Left ventricle myocardium inferior (tissue), 1 donor: ENCODE results near the gene ABHD11. TPM values are rescaled to one million over a fixed set of nuclear protein-coding genes. Genes with fewer than 3 reads are reported as not detected.

Experiments used
- DNase-seq: peaks from one replicate; pipeline ENCODE4 v3.0.0-alpha.2; 2020
- H3K27ac ChIP-seq: fragments of 200-600 bp; replicated peaks from 2 replicates; pipeline ENCODE4 v1.8.0; 2021
- H3K27me3 ChIP-seq: fragments of 200-600 bp; 2 replicates; pipeline ENCODE4 v1.8.0; 2021; ENCODE audit warnings: low read depth
- H3K36me3 ChIP-seq: fragments of 200-600 bp; 2 replicates; pipeline ENCODE4 v1.8.0; 2021
- H3K4me1 ChIP-seq: fragments of 200-600 bp; 2 replicates; pipeline ENCODE4 v1.8.0; 2021
- H3K4me3 ChIP-seq: fragments of 200-600 bp; 2 replicates; pipeline ENCODE4 v1.8.0; 2021; ENCODE audit warnings: mild to moderate bottlenecking, moderate library complexity
- H3K9me3 ChIP-seq: fragments of 200-600 bp; replicated peaks from 2 replicates; pipeline ENCODE4 v1.8.0; 2021
- CTCF ChIP-seq: fragments of 200-600 bp; IDR thresholded peaks from 2 replicates; pipeline ENCODE4 v1.8.0; 2021; ENCODE audit warnings: antibody characterized with exemption, mild to moderate bottlenecking, borderline replicate concordance
- intact Hi-C: fragments of 100-400 bp; cut with micrococcal nuclease; formaldehyde crosslinking; loops from one replicate; pipeline ENCODE4 v1.11.0; 2022
- total RNA-seq: library from RNA; stranded (reverse); fragmentation: NEBNext Ultra II Directional; extraction: Animal tissue kit (Norgen Biotek cat#: 25700); gene quantifications from one replicate; pipeline ENCODE4 v1.2.1, GENCODE V29; 2021
- donor health status: DM: no; HTN: yes; CAD: no; lungs with severe emphysema.

Gene ABHD11
- total RNA-seq, 1 donor from 2014 or later: 25.2 TPM

- peaks cover 92% of the 10 kb centered on the region for H3K27me3 ChIP-seq
- no peak for DNase-seq
- no peak for TF ChIP-seq CTCF
Measured at GRCh38 chr7:73768641-73769480, 30.3 kb upstream of the ABHD11 start.

DNA sequence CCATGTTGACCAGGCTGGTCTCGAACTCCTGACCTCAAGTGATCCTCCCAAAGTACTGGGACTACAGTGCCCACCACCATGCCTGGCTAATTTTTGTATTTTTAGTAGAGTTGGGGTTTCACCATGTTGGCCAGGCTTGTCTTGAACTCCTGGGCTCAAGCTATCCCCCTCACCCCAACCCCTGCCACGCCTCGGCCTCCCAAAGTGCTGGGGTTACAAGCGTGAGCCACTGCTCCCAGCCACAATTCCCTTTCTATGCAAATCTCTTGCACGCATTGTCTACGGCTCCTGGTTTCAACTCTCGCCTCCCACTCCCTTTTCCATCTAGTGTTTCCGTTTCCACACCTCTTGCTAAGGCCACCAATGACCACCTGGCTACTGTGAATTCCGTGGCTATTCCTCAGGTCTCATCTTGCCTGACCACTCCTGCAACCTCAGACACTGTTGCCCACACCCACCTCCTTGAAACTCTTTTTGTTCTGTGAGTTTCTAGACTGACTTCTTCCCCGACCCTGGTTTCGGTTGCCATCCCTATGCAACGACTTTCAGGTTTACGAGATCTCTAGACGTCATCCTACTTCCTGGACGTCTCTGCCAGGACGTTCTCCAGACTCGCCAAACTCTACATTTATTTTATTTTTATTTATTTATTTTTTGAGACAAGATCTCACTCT, 28.1 kb upstream of the ABHD11 start:
- no peaks in the 10 kb centered on the region for H3K9me3 ChIP-seq
- no peak for TF ChIP-seq CTCF
- H3K4me1 ChIP-seq: peaks cover 10% of the 10 kb centered on the region
- no peak overlapping the region for H3K4me3 ChIP-seq
- no peaks in the 10 kb centered on the region for H3K36me3 ChIP-seq
- H3K27ac ChIP-seq: no peak overlapping the region
- intact Hi-C loops: no loop called here
- DNase-seq: no peak
- H3K27me3 ChIP-seq: peaks cover 73% of the 10 kb centered on the region

More at GRCh38 chr7:73768641-73769480, 30.3 kb upstream of the ABHD11 start:
- Histone ChIP-seq H3K36me3 (no peaks in the 10 kb centered on the region), H3K9me3 (no peaks in the 10 kb centered on the region), H3K4me1 (peaks cover 10% of the 10 kb centered on the region), H3K27ac (no peak overlapping the region), H3K4me3 (no peak overlapping the region)
- intact Hi-C loops: no loop called here

- H3K27ac ChIP-seq: no peak overlapping the region
- intact Hi-C loops: no loop called here
- TF ChIP-seq CTCF: no peak
- H3K9me3 ChIP-seq: no peaks in the 10 kb centered on the region
- H3K36me3 ChIP-seq: no peaks in the 10 kb centered on the region
- peaks cover 32% of the 10 kb centered on the region for H3K27me3 ChIP-seq
- no peaks in the 10 kb centered on the region for H3K4me1 ChIP-seq
- no peak for DNase-seq
- no peak overlapping the region for H3K4me3 ChIP-seq
Measured at GRCh38 chr7:73762659-73762999, 24.0 kb upstream of the ABHD11 start.

DNA sequence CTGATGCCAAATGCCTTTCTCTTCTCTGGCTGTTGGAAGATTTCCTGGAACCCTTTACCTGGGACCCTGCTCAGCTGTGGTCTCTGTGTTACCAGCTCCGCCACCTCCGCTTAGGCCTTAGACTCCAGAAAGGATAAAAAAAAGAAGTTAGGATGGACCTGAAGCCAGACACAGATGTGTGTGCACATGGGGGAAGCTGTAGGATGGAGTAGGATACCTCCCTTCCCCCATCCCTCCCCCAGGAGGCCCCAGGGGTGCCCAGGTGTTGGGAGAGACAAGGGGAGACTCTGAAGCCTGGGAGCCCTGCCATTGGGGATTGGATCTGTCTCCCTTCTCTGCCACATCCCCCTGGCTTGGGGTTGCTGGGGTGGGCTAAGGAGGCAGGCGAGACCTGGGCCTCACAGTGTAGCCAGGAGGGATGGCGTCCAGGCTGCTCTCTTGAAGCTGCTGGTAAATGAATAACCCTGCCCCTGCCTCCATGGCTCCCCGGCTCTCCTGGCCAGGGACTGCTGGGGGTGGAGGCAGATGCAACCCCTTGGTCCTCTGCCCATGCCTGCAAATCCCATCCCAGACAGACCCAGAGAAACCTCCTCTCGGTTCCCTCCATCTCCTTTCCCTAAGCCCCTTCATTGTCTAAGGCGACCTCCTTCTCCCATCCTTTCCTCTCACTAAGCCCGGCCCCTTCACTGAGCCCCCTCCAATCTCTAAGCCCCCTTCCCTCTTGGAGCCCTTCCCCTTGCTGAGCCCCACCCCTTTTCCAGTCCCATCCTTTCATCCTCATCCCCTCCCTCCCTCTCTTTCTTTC, 23.5 kb upstream of the ABHD11 start:
- intact Hi-C loops: no loop called here
- no peak for TF ChIP-seq CTCF
- Histone ChIP-seq H3K36me3 (no peaks in the 10 kb centered on the region), H3K27me3 (peaks cover 27% of the 10 kb centered on the region), H3K4me3 (no peak overlapping the region), H3K27ac (no peak overlapping the region), H3K4me1 (no peaks in the 10 kb centered on the region), H3K9me3 (no peaks in the 10 kb centered on the region)
- no peak for DNase-seq

GRCh38 chr7:73758581-73759138, 20.1 kb upstream of the ABHD11 start:
- no peak overlapping the region for H3K27ac ChIP-seq
- H3K4me1 ChIP-seq: no peaks in the 10 kb centered on the region
- no peak overlapping the region for H3K4me3 ChIP-seq
- H3K27me3 ChIP-seq: peaks cover 6% of the 10 kb centered on the region
- H3K9me3 ChIP-seq: no peaks in the 10 kb centered on the region
- no peak for TF ChIP-seq CTCF
- no peak for DNase-seq
- H3K36me3 ChIP-seq: no peaks in the 10 kb centered on the region
- intact Hi-C loops: no loop called here
